SK-N-SH treated with all-trans-retinoic acid at 6 μM for 48 hours (cell line): ENCODE data around the gene VILL.
"Not testable (repeated sequence)": the region's sequence is repeated elsewhere in the genome, so short reads cannot be mapped to it uniquely, and the experiment has no call there.

ENCODE experiments used
- BACH2 ChIP-seq: fragments of 250-450 bp; sonication (Bioruptor Pico); IDR thresholded peaks from 2 replicates; pipeline ENCODE4 v1.9.0; 2021; ENCODE audit warnings: mild to moderate bottlenecking, borderline replicate concordance
- CREB5 ChIP-seq: fragments of 250-450 bp; sonication (Bioruptor Pico); IDR thresholded peaks from 2 replicates; pipeline ENCODE4 v1.5.1; 2020; ENCODE audit warnings: low read depth, mild to moderate bottlenecking, moderate library complexity
- CSRNP3 ChIP-seq: fragments of 250-450 bp; sonication (Bioruptor Pico); IDR thresholded peaks from 2 replicates; pipeline ENCODE4 v1.5.1; 2021; ENCODE audit warnings: mild to moderate bottlenecking, moderate library complexity
- PATZ1 ChIP-seq: fragments of 250-450 bp; sonication (Bioruptor Pico); IDR thresholded peaks from 2 replicates; pipeline ENCODE4 v1.8.0; 2020; ENCODE audit warnings: mild to moderate bottlenecking, moderate library complexity, borderline replicate concordance
- SNAI2 ChIP-seq: fragments of 250-450 bp; sonication (Bioruptor Pico); IDR thresholded peaks from 2 replicates; pipeline ENCODE4 v1.5.0; 2020; ENCODE audit warnings: mild to moderate bottlenecking, moderate library complexity
- ZC3H10 ChIP-seq: fragments of 250-450 bp; sonication (Bioruptor Pico); IDR thresholded peaks from 2 replicates; pipeline ENCODE4 v1.5.1; 2021; ENCODE audit warnings: mild to moderate bottlenecking, moderate library complexity
- ZFP3 ChIP-seq: fragments of 250-450 bp; sonication (Bioruptor Pico); IDR thresholded peaks from 2 replicates; pipeline ENCODE4 v1.5.0; 2020; ENCODE audit warnings: mild to moderate bottlenecking, moderate library complexity
- ZFP30 ChIP-seq: fragments of 450-650 bp; formaldehyde crosslinking; IDR thresholded peaks from 2 replicates; pipeline ENCODE4 v1.5.0; 2022; ENCODE audit warnings: mild to moderate bottlenecking, moderate library complexity

GRCh38 chr3:38053813-38054498 lies 63.4 kb downstream of the VILL start:
- not testable (repeated sequence) for TF ChIP-seq PATZ1 (CRISPR knock-in tag); ZFP30; ZFP3 (CRISPR knock-in tag); BACH2 (CRISPR knock-in tag); CREB5 (CRISPR knock-in tag); SNAI2; ZC3H10; CSRNP3
